AG04449 (cell line): ENCODE measurements around the gene GPC5.
"Not testable (repeated sequence)": the region's sequence is repeated elsewhere in the genome, so short reads cannot be mapped to it uniquely, and the experiment has no call there.

Experiments used
- CTCF ChIA-PET: fragments of 350-600 bp; formaldehyde crosslinking; extraction: SDS; loops from one replicate; lab custom pipeline; 2021; ENCODE audit warnings: antibody characterized with exemption; lab: Yijun Ruan, JAX
- POLR2A ChIA-PET: fragments of 400-600, 350-600 bp; formaldehyde crosslinking; extraction: SDS; loops from one replicate; lab custom pipeline; 2020; ENCODE audit warnings: antibody characterized with exemption, inconsistent platforms; lab: Yijun Ruan, JAX
- DNase-seq: peaks from one replicate; pipeline ENCODE4 v3.0.0-alpha.2; 2010; ENCODE audit warnings: low read depth, low spot score
- H3K4me3 ChIP-seq: 2 replicates; pipeline ENCODE4 v1.5.1; 2011; ENCODE audit warnings: low read depth, mild to moderate bottlenecking, control low read depth, low read length
- TF ChIP-seq, protein P1 (sequence below): IDR thresholded peaks from one replicate; pipeline ENCODE4 v1.5.1; 2011; ENCODE audit warnings: mild to moderate bottlenecking, moderate library complexity, low read length, control low read depth, inconsistent platforms; ENCODE audit not compliant: insufficient read depth; ENCODE audit errors: missing control alignments

The GPC5 gene

DNA sequence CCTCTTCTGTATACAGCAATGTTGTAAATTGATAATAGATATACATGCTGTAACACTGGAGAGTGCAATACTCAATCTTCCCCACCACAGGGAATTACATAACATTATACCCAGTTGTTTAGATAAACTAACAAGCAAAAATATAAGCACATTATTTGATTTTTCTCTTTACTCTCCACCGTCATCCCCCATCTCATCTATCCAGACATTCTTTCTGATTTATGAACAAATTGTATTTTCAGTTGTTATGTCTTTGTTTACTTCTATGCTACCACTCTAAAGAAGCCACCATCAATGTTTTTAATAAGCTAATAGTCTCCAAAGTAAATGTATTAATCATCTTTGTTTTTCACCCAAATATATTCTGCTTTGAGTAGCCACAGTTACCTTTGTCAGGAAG, 1337.5 kb downstream of the GPC5 start:
- TF ChIP-seq, protein P1, sequence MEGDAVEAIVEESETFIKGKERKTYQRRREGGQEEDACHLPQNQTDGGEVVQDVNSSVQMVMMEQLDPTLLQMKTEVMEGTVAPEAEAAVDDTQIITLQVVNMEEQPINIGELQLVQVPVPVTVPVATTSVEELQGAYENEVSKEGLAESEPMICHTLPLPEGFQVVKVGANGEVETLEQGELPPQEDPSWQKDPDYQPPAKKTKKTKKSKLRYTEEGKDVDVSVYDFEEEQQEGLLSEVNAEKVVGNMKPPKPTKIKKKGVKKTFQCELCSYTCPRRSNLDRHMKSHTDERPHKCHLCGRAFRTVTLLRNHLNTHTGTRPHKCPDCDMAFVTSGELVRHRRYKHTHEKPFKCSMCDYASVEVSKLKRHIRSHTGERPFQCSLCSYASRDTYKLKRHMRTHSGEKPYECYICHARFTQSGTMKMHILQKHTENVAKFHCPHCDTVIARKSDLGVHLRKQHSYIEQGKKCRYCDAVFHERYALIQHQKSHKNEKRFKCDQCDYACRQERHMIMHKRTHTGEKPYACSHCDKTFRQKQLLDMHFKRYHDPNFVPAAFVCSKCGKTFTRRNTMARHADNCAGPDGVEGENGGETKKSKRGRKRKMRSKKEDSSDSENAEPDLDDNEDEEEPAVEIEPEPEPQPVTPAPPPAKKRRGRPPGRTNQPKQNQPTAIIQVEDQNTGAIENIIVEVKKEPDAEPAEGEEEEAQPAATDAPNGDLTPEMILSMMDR = no peak
- POLR2A ChIA-PET = no interaction called here
- H3K4me3 ChIP-seq = no peak overlapping the region
- DNase-seq = no peak
- CTCF ChIA-PET = no interaction called here

DNA sequence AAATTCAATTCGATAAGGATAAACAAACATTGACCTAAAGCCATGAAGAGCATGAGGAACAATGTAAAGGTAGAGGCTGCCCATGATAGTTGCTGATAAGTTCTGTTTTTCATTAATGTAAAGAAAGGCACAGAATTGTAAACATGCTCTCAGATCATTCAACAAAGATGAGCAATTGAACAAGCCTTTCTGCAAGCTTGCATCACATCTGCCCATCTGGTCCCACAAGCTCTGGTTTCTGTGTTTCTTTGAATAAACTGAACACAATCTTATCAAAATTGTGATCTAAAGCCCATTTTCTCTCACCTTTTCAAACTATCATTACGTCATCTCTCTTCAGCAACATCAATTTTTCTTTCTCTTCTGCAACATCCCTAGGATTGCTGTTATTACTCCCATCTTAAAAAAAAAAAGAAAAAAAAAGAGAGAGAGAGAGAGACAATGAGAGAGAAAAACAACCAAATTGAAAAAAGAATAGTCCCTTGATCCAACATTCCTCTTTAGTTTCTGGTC, 1340.9 kb downstream of the GPC5 start:
- CTCF ChIA-PET = no interaction called here
- H3K4me3 ChIP-seq = no peak overlapping the region
- POLR2A ChIA-PET = no interaction called here
- DNase-seq = no peak
- TF ChIP-seq, protein P1 = no peak

DNA sequence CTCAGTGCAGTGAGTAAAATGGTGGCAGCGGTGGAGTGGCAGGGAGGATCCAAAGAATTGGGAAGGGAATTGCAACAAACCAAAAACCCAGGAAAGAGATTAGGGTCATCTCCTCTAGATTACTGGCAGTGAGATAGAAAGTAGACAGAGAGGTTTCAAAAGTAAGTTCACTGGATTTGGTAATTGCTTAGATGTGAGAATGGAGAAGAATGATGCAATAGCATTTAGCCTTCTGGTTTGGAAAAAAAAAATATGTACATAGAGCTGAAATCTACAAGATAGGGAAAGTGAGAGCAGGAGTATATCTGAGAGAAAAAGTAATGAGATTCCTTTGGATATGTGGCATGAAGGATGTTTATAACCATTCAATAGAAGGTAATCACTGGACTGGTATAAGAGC, 1345.6 kb downstream of the GPC5 start:
- POLR2A ChIA-PET = no interaction called here
- CTCF ChIA-PET = no interaction called here

DNA sequence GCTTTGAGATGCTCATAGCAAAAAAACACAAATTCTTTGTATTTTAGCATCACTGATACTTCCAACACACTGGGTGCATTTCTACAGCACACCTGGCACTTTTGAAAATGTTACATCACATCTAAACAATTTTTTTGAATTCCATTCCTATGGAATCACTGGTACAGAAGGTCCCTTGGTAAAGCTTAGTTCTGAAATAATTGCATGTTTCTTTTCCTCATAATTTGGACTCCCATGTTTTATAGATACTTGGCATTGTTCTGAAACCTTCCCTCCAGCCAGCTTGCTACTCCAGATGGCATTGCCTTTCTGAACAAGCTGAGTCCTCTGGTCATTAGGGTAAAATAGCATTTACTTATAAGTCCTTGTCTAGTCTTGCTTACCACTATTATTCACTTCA, 1346.8 kb downstream of the GPC5 start:
- H3K4me3 ChIP-seq = no peak overlapping the region
- ChIA-PET CTCF (no interaction called here), POLR2A (no interaction called here)
- no peak for DNase-seq
- TF ChIP-seq, protein P1 = no peak

More for the DNA sequence above, 1345.6 kb downstream of the GPC5 start:
- DNase-seq = no peak
- H3K4me3 ChIP-seq = no peak overlapping the region
- TF ChIP-seq, protein P1 = no peak

DNA sequence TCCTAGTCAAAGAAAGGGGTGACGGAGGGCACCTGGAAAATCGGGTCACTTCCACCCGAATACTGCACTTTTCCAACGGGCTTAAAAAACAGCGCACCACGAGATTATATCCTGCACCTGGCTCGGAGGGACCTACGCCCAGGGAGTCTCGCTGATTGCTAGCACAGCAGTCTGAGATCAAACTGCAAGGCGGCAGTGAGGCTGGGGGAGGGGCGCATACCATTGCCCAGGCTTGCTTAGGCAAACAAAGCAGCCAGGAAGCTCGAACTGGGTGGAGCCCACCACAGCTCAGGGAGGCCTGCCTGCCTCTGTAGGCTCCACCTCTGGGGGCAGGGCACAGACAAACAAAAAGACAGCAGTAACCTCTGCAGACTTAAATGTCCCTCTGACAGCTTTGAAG, 1354.3 kb downstream of the GPC5 start:
- H3K4me3 ChIP-seq, CTCF ChIA-PET, DNase-seq, POLR2A ChIA-PET: not testable (repeated sequence)

DNA sequence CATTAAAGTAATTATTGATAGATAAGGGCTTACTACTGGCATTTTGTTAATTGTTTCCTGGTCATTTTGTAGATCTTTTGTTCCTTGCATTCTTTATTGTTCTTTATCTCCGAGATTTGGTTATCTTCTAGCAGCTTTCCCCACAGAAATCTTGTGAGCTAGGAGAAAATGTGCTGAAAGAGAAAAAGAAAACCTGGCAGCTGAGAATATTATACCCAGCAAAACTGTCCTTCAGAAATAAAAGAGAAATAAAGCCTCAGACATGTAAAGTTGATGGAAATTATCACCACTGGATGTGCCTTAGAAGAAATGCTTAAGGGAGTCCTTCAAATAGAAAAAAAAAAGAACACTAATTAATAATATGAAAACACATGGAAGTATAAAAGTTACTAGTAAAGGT, 1363.3 kb downstream of the GPC5 start:
- TF ChIP-seq, protein P1 = no peak
- no peak overlapping the region for H3K4me3 ChIP-seq
- CTCF ChIA-PET = no interaction called here

DNA sequence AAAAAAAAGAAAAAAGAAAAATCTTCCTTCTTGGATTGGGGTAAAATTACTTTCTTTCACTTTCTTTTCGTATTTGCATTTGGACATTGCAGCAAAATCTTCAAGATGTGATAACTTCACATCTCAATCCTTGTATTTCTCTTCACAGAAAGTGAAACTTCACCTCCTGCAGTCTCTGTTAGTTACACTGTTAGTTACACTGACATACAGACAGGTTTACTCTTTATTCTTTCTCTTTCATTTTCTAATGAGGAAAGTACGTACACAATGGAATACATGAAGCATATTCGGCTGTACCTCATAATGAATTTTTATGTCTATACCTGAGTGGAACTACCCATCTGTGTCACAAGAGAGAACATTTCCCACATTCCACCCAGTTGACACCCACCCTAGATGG, 1369.0 kb downstream of the GPC5 start:
- no peak overlapping the region for H3K4me3 ChIP-seq
- ChIA-PET POLR2A (no interaction called here), CTCF (no interaction called here)
- DNase-seq = no peak
- TF ChIP-seq, protein P1 = no peak

More for the DNA sequence above, 1363.3 kb downstream of the GPC5 start:
- DNase-seq = no peak
- POLR2A ChIA-PET = no interaction called here
